ENCODE measurements around the gene NF1. TPM values are rescaled to one million over a fixed set of nuclear protein-coding genes. Genes with fewer than 3 reads are reported as not detected.

NF1 gene
- total RNA-seq, 2 experiments from 2014 or later = 15.5 to 18.7 TPM

GRCh38 chr17:31048780-31049179 lies 46.0 kb upstream of the NF1 start:
- no peak overlapping the region for H3K27ac ChIP-seq (ENCODE audit: low read depth in 1 of 2, low read length in 2 of 2)
- Mint-ChIP-seq H3K27me3 (no peaks in the 10 kb centered on the region), H3K4me1 (ENCODE audit: low read depth) (peaks cover 5% of the 10 kb centered on the region), H3K27ac (no peak overlapping the region), H3K9me3 (no peaks in the 10 kb centered on the region), H3K36me3 (ENCODE audit: low read depth) (no peaks in the 10 kb centered on the region), H3K4me3 (no peak overlapping the region)
- DNase-seq = no peak
- intact Hi-C loops (cut with DNase I, micrococcal nuclease) = no loop called here
- no peaks in the 10 kb centered on the region for H3K27me3 ChIP-seq (ENCODE audit: control insufficient read depth in 1 of 2, insufficient read depth in 2 of 2, low read length in 2 of 2)
- TF ChIP-seq, protein P1, sequence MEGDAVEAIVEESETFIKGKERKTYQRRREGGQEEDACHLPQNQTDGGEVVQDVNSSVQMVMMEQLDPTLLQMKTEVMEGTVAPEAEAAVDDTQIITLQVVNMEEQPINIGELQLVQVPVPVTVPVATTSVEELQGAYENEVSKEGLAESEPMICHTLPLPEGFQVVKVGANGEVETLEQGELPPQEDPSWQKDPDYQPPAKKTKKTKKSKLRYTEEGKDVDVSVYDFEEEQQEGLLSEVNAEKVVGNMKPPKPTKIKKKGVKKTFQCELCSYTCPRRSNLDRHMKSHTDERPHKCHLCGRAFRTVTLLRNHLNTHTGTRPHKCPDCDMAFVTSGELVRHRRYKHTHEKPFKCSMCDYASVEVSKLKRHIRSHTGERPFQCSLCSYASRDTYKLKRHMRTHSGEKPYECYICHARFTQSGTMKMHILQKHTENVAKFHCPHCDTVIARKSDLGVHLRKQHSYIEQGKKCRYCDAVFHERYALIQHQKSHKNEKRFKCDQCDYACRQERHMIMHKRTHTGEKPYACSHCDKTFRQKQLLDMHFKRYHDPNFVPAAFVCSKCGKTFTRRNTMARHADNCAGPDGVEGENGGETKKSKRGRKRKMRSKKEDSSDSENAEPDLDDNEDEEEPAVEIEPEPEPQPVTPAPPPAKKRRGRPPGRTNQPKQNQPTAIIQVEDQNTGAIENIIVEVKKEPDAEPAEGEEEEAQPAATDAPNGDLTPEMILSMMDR (IDR thresholded peaks at IDR 0.05) = no peak
- no peak for ATAC-seq (ENCODE audit: poor library complexity)
- CTCF ChIA-PET = no interaction called here
- no peak overlapping the region for H3K4me3 ChIP-seq (ENCODE audit: low read length)
- POLR2A ChIA-PET = no interaction called here
- H3K4me1 ChIP-seq (ENCODE audit: insufficient read depth, low read length) = peaks cover 10% of the 10 kb centered on the region
- no peaks in the 10 kb centered on the region for H3K9me3 ChIP-seq (ENCODE audit: control insufficient read depth in 1 of 2, insufficient read depth in 1 of 2, low read length in 2 of 2)
- no peaks in the 10 kb centered on the region for H3K36me3 ChIP-seq (ENCODE audit: insufficient read depth, low read length)

- Mint-ChIP-seq H3K36me3 (ENCODE audit: low read depth) (no peaks in the 10 kb centered on the region), H3K9me3 (no peaks in the 10 kb centered on the region), H3K27me3 (no peaks in the 10 kb centered on the region), H3K4me3 (no peak overlapping the region), H3K27ac (no peak overlapping the region), H3K4me1 (ENCODE audit: low read depth) (peaks cover 5% of the 10 kb centered on the region)
- H3K9me3 ChIP-seq (ENCODE audit: control insufficient read depth in 1 of 2, insufficient read depth in 1 of 2, low read length in 2 of 2) = no peaks in the 10 kb centered on the region
- no peak overlapping the region for H3K27ac ChIP-seq (ENCODE audit: low read depth in 1 of 2, low read length in 2 of 2)
- CTCF ChIA-PET = no interaction called here
- H3K27me3 ChIP-seq (ENCODE audit: control insufficient read depth in 1 of 2, insufficient read depth in 2 of 2, low read length in 2 of 2) = no peaks in the 10 kb centered on the region
- H3K36me3 ChIP-seq (ENCODE audit: insufficient read depth, low read length) = no peaks in the 10 kb centered on the region
- no peak overlapping the region for H3K4me3 ChIP-seq (ENCODE audit: low read length)
- peaks cover 10% of the 10 kb centered on the region for H3K4me1 ChIP-seq (ENCODE audit: insufficient read depth, low read length)
- intact Hi-C loops (cut with DNase I, micrococcal nuclease) = no loop called here
- ATAC-seq (ENCODE audit: poor library complexity) (no peak), DNase-seq (no peak)
- POLR2A ChIA-PET = no interaction called here
- TF ChIP-seq, protein P1 (IDR thresholded peaks at IDR 0.05) = no peak
Observed at GRCh38 chr17:31050948-31051347, 43.8 kb upstream of the NF1 start.

DNA sequence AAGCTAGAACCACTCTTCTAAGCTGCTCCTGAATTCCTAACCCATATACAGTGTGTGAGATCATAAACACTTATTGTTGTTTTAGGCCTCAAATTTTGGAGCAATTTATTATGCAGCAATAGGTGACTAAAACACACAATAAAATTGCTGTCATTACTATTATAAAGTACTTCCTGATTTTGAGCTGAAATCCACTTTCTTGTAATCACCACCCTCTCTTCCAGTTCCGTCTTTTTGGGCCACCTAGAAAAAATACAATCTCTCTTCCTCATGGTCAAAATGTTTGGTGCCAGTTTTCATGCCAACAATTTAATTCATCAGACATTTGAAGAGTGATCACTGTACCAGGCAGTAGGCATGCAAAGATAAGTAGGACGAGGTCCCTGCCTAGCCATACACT lies 43.3 kb upstream of the NF1 start:
- H3K27ac Mint-ChIP-seq = no peak overlapping the region
- peak in 2 of 14 experiments; percentile 11 to 23 for DNase-seq
- H3K27ac ChIP-seq (ENCODE audit: low read depth in 1 of 2, low read length in 2 of 2) = no peak overlapping the region
- H3K4me3 Mint-ChIP-seq = no peak overlapping the region
- H3K36me3 ChIP-seq (ENCODE audit: insufficient read depth, low read length) = no peaks in the 10 kb centered on the region
- TF ChIP-seq, protein P1 (IDR thresholded peaks at IDR 0.05) = no peak
- no peaks in the 10 kb centered on the region for H3K9me3 Mint-ChIP-seq
- H3K9me3 ChIP-seq (ENCODE audit: control insufficient read depth in 1 of 2, insufficient read depth in 1 of 2, low read length in 2 of 2) = no peaks in the 10 kb centered on the region
- H3K4me3 ChIP-seq (ENCODE audit: low read length) = no peak overlapping the region
- no peaks in the 10 kb centered on the region for H3K36me3 Mint-ChIP-seq (ENCODE audit: low read depth)
- no peaks in the 10 kb centered on the region for H3K27me3 Mint-ChIP-seq
- ChIA-PET CTCF (no interaction called here), POLR2A (no interaction called here)
- ATAC-seq (ENCODE audit: poor library complexity) = no peak
- intact Hi-C loops (cut with DNase I, micrococcal nuclease) = no loop called here
- H3K4me1 ChIP-seq (ENCODE audit: insufficient read depth, low read length) = peaks cover 10% of the 10 kb centered on the region
- no peaks in the 10 kb centered on the region for H3K27me3 ChIP-seq (ENCODE audit: control insufficient read depth in 1 of 2, insufficient read depth in 2 of 2, low read length in 2 of 2)
- peaks cover 5% of the 10 kb centered on the region for H3K4me1 Mint-ChIP-seq (ENCODE audit: low read depth)

Data from CD4-positive, alpha-beta T cell (primary cell).